ENCODE measurements around the gene GPR180. TPM values are rescaled to one million over a fixed set of nuclear protein-coding genes. Genes with fewer than 3 reads are reported as not detected.

GPR180 gene
- total RNA-seq, 1 experiment from 2014 or later = 5.0 TPM

- TF ChIP-seq ZNF425 (CRISPR knock-in tag; conservative IDR thresholded peaks at IDR 0.05) (no peak), USF2 (CRISPR knock-in tag; IDR thresholded peaks at IDR 0.05) (no peak), TEAD4 (CRISPR knock-in tag; IDR thresholded peaks at IDR 0.05) (no peak), ZNF671 (CRISPR knock-in tag; IDR thresholded peaks at IDR 0.05) (no peak), RELA (CRISPR knock-in tag; IDR thresholded peaks at IDR 0.05; ENCODE audit: borderline replicate concordance) (no peak), ETV6 (CRISPR knock-in tag; IDR thresholded peaks at IDR 0.05) (no peak)
Observed at GRCh38 chr13:94677799-94678198, 76.1 kb downstream of the GPR180 start (continued).

- TF ChIP-seq ZNF263 (CRISPR knock-in tag; IDR thresholded peaks at IDR 0.05; ENCODE audit: low read depth) = no peak
- no peak for TF ChIP-seq NFYB (CRISPR knock-in tag; conservative IDR thresholded peaks at IDR 0.05; ENCODE audit: low read depth)
- TF ChIP-seq PRDM15 (CRISPR knock-in tag; IDR thresholded peaks at IDR 0.05) = no peak
- no peak for DNase-seq (ENCODE audit: low spot score)
- ChIA-PET POLR2A (no interaction called here), CTCF (interaction anchor here (0.7 kb wide), 1 partner anchor 29 kb away, joined by 3 read pairs; no protein-coding TSS in a partner anchor)
- Mint-ChIP-seq H3K4me1 (peaks cover 22% of the 10 kb centered on the region), H3K36me3 (no peaks in the 10 kb centered on the region), H3K9me3 (no peaks in the 10 kb centered on the region), H3K27ac (no peak overlapping the region), H3K4me3 (no peak overlapping the region), H3K27me3 (ENCODE audit: low read depth) (no peaks in the 10 kb centered on the region; the same call in 1 of the 2 replicates)
- no peak for ATAC-seq
Observed at GRCh38 chr13:94678845-94679244, 77.2 kb downstream of the GPR180 start.

GRCh38 chr13:94679614-94680013 is 78.0 kb downstream of the GPR180 start:
- POLR2A ChIA-PET = no interaction called here
- Mint-ChIP-seq H3K36me3 (no peaks in the 10 kb centered on the region), H3K4me1 (peaks cover 14% of the 10 kb centered on the region), H3K27me3 (ENCODE audit: low read depth) (no peaks in the 10 kb centered on the region; the same call in 1 of the 2 replicates), H3K4me3 (no peak overlapping the region), H3K9me3 (no peaks in the 10 kb centered on the region), H3K27ac (no peak overlapping the region)
- DNase-seq (ENCODE audit: low spot score) = no peak
- CTCF ChIA-PET = interaction anchor here (0.7 kb wide), 1 partner anchor 29 kb away, joined by 3 read pairs; no protein-coding TSS in a partner anchor
- no peak for ATAC-seq
- TF ChIP-seq NFYB (CRISPR knock-in tag; conservative IDR thresholded peaks at IDR 0.05; ENCODE audit: low read depth) (no peak), ATF3 (CRISPR knock-in tag; conservative IDR thresholded peaks at IDR 0.05) (no peak), ZSCAN18 (CRISPR knock-in tag; IDR thresholded peaks at IDR 0.05) (no peak), ELF4 (CRISPR knock-in tag; IDR thresholded peaks at IDR 0.05; ENCODE audit: low read depth) (no peak), ZNF219 (CRISPR knock-in tag; IDR thresholded peaks at IDR 0.05; ENCODE audit: borderline replicate concordance) (no peak), ZNF671 (CRISPR knock-in tag; IDR thresholded peaks at IDR 0.05) (no peak), ARID4B (CRISPR knock-in tag; IDR thresholded peaks at IDR 0.05; ENCODE audit: borderline replicate concordance) (no peak), TCF7 (CRISPR knock-in tag; IDR thresholded peaks at IDR 0.05; ENCODE audit: low read depth) (no peak), ZNF263 (CRISPR knock-in tag; IDR thresholded peaks at IDR 0.05; ENCODE audit: low read depth) (no peak), SOX15 (CRISPR knock-in tag; IDR thresholded peaks at IDR 0.05) (no peak), GTF2I (CRISPR knock-in tag; conservative IDR thresholded peaks at IDR 0.05) (no peak), ZNF512 (CRISPR knock-in tag; IDR thresholded peaks at IDR 0.05; ENCODE audit: borderline replicate concordance) (no peak)

All from WTC11 (cell line).